HG02588 (cell line): Measurements from ENCODE around the gene MTFR1L.

Experiments used
- ATAC-seq: cut with Tn5 transposase; IDR thresholded peaks from one replicate; pipeline ENCODE4 v1.9.1; 2021; ENCODE audit warnings: mild to moderate bottlenecking, moderate library complexity; ENCODE audit not compliant: unreplicated experiment

The MTFR1L gene

GRCh38 chr1:25806418-25806817 is 13.3 kb upstream of the MTFR1L start:
- ATAC-seq = no peak

DNA sequence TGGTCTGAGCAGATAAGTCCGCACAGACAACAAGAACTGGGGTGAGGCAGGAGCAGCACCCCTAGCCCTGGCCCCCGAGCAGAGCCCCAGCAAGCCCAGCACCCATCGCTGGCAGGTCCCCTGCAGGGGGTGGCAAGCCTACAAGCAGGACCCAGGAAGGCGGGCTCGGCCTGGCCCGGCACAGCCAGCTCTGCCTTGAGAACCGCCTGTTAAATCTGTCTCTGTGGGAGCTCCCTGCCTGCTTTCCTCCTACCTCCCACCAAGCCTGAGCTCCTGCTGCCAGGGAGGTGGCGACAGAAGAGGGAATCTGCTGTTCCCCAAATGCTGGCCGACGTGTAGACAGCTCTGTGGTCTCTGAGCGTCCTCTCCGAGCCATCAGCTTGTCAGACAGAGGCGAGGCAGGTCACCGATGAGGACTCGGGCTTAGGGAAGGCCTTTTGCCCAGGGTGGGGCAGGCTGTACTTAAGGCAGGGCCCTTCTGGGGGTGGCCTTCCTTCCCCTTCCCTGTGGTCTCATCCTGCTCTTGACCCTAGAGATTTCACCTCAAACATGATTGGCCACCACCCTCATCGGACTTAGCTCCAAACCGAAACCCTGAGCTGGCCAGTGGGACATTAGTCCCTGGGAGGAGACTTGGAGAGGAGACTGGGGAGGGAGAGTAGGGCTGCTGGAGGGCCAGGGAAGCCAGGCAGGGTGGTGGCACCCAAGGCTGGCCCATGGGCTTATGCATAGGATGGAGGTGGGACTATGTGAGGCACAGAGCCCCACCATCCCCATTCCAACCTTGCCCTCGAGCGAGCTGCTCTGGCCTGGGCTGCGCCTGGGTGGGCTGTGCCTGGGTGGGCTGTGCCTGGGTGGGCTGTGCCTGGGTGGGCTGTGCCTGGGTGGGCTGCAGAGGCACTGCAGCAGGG is 12.0 kb upstream of the MTFR1L start:
- ATAC-seq = no peak

DNA sequence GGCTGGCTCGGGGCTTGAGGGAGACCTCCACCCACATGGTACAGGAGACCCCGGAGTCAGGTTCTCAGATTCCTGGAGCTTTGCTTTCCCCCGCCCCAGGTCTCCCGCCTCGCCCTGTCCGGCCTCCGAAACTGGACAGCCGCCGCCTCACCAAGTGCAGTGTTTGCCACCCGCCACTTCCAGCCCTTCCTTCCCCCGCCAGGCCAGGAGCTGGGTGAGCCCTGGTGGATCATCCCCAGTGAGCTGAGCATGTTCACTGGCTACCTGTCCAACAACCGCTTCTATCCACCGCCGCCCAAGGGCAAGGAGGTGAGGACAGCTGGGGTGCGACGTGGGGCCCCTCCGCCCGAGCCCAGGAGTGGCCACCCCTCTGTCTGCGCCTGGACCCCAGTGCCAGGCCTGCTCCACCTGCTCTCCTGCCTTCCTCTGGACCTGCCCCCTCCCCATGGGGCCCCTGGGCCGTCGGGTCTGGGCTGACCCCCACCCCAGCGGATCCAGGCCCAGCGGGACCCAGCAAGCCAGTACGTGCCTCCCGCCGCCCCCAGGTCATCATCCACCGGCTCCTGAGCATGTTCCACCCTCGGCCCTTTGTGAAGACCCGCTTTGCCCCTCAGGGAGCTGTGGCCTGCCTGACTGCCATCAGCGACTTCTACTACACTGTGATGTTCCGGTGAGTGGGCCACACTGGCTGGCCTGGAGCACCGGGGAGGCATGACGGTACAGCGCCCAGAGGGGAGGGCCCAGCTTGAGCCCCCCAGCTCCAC is 11.1 kb upstream of the MTFR1L start:
- no peak for ATAC-seq

DNA sequence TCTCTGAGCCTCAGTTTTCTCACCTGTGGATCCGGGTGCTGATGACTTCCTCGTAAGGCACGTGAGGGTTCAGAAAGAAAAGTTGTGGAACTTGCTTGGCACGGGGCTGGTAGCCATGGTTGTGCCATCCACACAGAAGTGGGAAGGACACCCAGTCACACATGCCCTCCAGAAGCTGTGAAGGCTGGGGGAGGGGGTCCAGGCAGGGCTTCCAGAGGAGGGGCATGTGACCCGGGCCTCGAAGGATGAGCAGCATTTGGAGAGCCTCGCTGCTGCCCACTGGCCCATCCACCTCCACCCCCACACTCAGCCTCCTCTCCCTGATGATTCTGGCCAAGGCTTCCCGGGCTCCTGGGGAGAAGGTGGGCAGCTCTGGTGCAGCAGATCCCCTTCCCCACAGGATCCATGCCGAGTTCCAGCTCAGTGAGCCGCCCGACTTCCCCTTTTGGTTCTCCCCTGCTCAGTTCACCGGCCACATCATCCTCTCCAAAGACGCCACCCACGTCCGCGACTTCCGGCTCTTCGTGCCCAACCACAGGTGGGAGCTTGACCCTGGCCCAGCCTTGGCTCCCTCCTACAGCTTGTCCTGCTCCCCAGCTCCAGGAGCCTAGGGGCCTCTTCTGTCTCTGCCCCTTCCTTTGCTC is 10.3 kb upstream of the MTFR1L start:
- no peak for ATAC-seq

DNA sequence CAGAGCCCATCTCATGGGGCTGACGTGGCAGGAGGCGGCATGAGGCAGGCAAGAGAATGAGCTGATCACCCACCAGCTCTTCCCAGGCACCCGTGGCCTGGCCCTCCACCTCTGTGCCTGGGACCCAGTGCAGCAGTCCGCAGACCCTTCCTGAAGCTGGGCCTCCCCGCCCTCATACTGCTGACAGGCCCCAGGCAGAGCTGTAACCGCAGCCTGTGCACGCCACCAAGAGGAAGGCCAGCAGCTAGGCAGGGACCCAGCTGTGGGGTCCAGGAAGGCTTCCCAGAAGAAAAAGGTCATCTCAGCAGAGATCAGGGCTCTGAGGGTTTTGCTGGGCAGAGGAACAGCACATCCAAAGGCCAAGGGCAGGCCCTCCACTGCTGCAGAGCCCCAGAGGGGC is 9.8 kb upstream of the MTFR1L start:
- ATAC-seq = no peak

GRCh38 chr1:25810341-25811299 is 9.1 kb upstream of the MTFR1L start:
- no peak for ATAC-seq

- no peak for ATAC-seq
Measured at GRCh38 chr1:25811384-25812082, 8.2 kb upstream of the MTFR1L start.

DNA sequence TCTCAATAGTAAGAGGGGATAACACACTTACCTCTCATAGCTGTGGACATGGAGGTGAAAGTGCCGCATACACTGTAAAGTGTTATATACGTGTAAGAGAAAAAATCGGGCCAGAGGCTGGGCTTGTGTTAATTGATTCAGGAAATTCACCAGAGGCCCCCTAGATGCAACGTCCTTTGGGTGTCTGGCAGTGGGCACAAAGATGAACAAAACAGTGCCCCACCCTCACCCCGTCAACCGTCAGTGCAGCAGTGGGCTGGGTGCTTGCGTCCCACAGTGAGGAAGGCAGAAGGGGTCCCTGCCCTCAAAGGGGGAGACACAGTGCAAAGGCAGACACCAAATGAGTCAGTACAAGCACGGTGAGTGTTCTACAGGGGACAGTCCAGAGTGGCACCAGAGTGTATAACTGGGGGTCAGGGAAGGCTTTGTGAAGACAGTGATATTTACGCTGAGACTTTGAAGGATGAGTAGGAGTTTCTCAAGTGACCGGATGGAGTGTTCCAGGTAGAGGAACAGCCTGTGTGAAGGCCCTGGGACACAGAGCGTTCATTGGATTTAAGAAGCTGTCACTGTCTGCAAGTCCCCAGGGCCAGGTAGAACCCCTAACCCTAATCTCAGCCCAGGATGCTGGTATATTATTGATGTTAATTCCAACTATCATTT is 6.6 kb upstream of the MTFR1L start:
- no peak for ATAC-seq

DNA sequence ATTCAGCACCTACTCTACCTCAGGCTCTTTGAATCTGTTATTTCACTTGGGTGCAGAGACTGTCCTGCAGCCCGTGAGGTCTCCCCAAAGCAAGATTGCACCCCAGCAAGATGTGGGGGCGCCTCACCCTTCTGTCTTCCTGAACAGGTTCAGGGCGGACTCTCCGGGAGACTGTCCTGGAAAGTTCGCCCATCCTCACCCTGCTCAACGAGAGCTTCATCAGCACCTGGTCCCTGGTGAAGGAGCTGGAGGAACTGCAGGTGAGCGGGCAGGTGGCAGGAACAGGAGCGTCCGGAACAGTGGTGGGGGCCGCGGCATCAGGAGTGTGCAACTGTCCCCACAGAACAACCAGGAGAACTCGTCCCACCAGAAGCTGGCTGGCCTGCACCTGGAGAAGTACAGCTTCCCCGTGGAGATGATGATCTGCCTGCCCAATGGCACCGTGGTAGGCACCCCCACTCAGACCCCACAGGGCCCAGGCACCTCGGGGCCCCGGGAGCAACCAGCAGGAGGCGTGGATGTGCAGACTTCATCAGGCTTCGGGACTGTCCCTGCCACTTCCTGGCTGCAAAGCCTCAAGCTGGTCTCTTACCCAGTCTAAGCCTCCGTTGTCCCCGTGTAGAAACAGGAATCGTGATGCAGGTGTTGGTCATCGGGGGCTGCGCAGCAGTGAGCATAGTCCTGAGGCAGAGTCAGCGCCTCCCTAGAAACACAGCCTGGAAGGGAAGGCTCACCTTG is 5.9 kb upstream of the MTFR1L start:
- ATAC-seq = no peak

DNA sequence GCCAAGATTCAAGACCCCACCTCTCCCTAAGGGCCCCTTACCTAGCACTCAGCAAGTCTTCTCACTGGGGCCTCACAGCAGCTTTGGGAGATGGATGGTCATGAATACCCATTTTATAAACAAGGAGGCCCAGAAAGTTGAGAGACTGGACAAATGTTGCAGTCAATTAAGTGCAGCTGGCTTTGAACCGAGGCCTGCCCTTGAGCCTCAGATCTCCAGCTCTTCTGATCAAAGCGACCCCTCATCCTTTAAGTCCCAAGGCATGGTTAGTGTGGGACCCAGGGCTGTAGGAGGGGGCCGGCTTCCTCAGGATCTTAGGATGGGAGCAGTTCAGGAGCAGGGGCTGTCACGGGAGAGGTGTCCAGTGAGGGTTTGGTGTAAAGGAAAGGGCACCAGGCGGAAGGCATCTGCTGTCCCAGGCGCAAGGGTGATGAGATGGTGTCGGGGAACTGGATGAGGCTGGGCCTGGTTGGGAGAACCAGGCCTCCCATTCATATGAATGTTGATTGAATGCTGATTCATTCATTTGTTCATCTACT is 5.1 kb upstream of the MTFR1L start:
- ATAC-seq = no peak

DNA sequence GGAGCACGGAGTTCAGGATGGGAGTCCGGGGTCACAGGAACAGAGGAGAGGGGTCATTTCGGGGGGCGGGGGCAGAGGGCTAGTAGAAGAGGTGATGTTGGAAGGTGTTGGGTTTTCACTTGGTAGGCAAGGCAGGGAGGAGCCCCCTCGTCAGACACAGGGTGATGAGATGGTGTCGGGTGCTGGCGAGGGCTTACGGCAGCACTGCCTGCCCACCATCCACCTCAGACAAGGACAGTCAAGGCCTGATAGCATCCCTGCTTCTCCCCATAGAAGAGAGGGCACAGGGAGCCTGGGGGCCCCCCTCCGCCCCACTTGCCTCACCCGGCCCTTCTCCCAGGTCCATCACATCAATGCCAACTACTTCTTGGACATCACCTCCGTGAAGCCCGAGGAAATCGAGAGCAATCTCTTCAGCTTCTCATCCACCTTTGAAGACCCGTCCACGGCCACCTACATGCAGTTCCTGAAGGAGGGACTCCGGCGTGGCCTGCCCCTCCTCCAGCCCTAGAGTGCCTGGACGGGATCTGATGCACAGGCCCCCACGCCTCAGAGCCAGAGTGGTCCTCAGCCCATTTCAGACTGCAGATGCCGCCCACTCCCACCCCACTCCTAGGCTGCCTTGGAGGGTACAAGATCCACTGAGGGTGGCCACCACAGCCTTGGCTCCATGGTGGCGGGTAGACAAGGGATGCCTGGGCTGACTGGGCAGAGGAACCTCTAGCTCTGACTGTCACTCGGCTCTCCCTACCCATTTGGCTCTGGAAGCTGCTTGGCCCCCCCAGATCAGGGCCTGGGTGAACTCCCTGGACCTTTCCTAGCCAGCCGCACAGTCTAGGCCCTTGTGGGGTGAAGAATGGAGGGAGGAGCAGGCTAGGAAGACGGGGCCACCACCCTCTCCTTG is 4.3 kb upstream of the MTFR1L start:
- no peak for ATAC-seq

DNA sequence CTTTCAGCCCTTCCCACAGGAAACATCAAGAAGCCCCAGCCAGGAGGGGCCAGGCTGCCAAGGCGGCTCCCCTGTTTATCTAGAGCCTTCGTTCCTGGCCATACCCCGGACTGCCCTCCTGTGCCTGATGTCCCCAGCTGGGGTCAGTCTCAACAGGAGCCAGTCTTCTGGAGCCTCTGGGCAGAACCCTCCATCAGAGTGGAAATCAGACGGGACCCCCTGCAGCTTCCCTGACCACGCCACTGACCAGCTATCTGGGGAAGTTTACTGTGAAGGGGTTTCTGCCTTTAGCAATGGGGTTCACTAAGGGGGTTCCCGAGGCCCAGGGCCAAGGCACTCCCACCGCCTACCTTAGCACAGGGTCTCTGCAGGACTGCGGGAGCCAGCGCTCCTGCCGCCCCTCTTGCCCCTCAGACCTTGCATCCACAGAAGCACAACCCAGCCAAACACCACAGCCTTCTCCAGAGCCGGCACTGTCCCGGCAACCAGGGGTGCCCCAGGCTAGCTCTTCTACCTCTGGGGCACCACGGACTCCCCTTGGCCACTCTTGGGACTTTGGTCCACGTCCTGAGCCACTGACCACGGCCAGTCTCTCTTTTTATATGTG is 3.5 kb upstream of the MTFR1L start:
- ATAC-seq = no peak

DNA sequence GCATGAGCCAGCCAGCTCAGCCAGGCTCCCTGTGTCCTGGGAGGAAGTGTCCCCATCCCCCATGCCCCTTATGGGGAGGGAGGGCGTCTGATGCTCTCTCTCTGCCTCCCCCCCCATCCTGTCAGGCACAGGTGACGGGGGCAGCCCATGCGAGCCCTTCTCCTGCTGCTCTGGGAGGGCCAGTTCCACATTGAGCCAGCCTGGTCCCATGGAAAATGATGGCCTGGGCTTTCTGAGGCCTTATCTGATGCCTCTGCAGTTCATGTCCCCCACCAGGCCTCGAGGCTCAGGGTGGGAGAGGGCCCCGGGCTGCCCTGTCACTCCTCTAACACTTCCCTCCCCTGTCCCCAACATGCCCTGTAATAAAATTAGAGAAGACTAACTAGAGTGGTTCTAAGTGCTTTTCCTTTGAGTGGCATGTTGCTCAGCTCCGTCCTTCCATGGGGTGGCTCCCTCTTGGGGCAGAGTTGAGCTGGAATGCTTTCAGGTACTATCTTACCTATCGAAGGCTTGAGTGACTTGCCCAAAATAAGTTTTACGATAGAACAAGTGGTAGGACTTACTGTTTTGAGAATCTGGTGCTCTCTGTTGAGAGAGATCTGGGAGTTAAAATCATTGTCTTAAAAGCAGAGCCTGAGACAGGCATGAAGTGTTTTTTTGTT is 1.8 kb upstream of the MTFR1L start:
- ATAC-seq = no peak

- no peak for ATAC-seq
Measured at GRCh38 chr1:25818569-25818968, 1.2 kb upstream of the MTFR1L start.

DNA sequence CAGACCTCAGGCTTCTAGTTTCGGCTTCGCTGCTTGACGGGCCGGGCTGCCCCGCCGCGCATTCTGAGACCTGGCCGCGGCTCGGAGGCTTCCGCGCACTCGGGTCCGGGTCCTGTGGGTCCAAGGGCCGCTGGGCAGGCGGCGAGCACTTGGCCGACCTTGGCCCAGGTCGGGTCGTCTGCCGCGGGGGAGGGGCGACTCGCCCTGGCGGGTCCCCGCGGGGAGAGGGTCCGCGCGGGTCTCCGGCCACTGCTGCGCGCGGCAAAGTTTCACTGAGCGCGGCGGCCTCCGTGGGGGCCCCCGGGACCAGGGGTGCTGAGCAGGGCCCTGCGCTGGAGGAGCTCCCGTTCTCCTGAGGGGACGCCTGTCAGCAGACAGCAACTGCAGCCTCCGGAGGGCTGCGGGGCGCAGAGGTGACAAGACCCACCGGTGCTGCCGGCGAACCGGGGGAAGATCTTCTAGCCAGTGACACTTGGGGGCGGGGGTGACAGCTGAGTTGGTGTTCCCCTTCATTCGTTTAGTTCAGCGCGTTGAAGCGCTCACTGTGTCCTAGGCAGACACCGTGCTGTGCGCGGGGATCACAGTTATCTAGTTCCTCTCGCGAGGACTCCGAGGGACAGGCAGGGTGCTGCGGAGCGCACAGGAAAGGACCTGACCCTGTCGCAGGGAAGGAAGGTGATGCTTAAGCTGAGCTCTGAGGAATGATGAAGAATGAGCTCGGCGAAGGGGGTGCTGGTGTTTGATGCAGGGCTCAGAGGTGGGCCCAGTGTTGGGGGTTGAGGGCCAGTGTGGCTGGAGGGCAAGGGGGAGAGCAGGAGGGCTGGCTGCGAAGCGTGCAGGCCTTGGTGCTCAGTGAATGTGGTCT is 725 bp downstream of the MTFR1L start:
- ATAC-seq = peak; percentile 35

GRCh38 chr1:25821112-25821476 is 1.3 kb downstream of the MTFR1L start:
- ATAC-seq = no peak
